Breast epithelium (tissue), 3 donors: Measurements from ENCODE around the gene FBXO40.

ENCODE experiments used
- CTCF ChIP-seq, 3 donors: fragments of 450-650 bp; IDR thresholded peaks; one replicate each; pipeline ENCODE4 v1.5.1; 2016 to 2017; ENCODE audit warnings: antibody characterized with exemption in 3 of 3, mild to moderate bottlenecking in 3 of 3, moderate library complexity in 3 of 3
- POLR2A ChIP-seq: fragments of 450-650 bp; IDR thresholded peaks from one replicate; pipeline ENCODE4 v1.6.1; 2016; ENCODE audit warnings: antibody characterized with exemption, mild to moderate bottlenecking, moderate library complexity
- POLR2AphosphoS5 ChIP-seq, 3 donors: sonication (generic); formaldehyde crosslinking; IDR thresholded peaks; one replicate each; pipeline ENCODE4 v1.6.1; 2017; ENCODE audit warnings: antibody characterized with exemption in 3 of 3

GRCh38 chr3:121604759-121605158 is 11.6 kb downstream of the FBXO40 start:
- TF ChIP-seq CTCF (IDR thresholded peaks at IDR 0.05) (no peak), POLR2A (no peak), POLR2AphosphoS5 (IDR thresholded peaks at IDR 0.05) (no peak)
